ENCODE results near the gene ANKFN1.

Gene ANKFN1

GRCh38 chr17:56152874-56153602 is at the start of gene ANKFN1:
Gene ANKFN1 (plus strand): TSS chr17:56153475. CDS start chr17:56212668, 59,193 bp downstream.
- no peak for DNase-seq (ENCODE audit: extremely low read depth in 1 of 2, low read depth in 1 of 2)

DNA sequence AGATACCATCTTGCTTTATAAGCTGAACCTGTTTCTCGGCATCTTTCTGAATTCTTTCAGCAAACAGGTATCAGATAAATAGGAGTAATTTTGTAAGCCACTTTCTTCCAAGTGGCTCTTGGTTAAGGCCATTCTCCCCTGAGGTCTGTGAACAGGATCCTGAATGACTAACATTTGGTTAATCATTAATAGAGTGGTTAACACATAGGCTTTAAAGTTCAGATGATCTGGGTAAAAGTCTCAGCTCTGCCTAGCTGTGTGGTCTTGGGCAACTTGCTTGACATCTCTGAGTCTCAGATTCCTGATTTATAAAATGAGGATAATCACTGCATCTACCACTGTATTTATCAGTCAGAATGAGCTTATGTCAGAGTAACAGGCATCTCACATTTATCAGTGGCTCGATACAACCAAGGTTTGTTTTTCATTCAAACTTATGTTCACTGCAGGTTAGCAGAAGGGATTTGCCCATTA is 44.4 kb upstream of the ANKFN1 start:
- no peak for DNase-seq (ENCODE audit: extremely low read depth in 1 of 2, low read depth in 1 of 2)

DNA sequence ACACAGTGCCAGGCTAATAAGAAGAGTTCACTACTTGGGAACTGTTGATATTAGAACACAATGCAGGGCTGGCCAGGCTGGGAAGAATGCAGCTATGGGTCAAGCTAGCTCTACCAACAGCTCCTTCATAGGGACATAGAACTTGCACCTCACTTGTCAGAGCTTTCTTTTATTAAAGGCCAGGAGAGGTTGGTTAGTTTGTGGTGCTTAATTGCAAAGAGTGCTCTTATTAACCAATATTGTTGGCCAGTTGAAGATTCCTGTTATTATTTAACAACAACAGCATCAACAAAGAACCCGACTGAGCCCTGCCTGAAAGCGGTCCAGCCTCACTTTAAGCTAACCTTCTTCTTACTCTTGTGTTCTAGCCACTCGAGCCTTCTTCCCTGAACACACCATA is 43.4 kb upstream of the ANKFN1 start:
- no peak for DNase-seq (ENCODE audit: extremely low read depth in 1 of 2, low read depth in 1 of 2)

DNA sequence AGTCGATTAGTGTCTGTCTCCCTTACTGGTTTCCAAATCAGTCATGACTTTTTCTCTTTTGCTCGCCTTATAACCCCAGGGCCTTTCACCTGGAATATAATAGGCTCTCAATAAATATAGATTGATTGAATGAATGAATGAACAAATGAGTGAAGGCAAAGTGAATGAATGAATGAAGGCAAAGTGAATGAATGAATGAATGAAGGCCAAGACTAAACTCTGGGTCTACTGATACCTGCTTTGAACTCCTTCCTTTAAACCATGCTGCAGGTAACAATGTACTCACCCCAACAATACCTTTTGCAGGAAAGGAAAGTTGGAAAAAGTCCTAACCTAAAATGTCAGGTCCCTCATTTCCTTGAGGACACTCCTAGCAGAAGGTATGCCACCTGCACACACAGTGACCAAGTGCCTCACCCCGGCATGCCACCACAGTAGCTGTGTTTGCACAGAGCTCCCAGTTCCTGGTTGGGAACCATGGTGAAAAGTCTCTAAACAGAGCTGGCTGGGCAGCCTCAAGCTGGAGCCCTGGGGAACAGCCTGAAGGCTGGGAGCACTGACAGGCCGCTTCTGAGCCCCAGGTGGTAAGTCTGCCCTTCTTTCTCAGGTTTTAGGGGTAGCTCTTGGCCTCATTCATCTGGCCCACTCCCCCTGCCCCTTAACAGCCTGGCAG is 42.7 kb upstream of the ANKFN1 start:
- DNase-seq (ENCODE audit: extremely low read depth in 1 of 2, low read depth in 1 of 2) = no peak

GRCh38 chr17:56111706-56112485 is 41.4 kb upstream of the ANKFN1 start:
- no peak for DNase-seq (ENCODE audit: extremely low read depth in 1 of 2, low read depth in 1 of 2)

GRCh38 chr17:56113486-56113885 is 39.8 kb upstream of the ANKFN1 start:
- no peak for DNase-seq (ENCODE audit: extremely low read depth in 1 of 2, low read depth in 1 of 2)

- DNase-seq (ENCODE audit: extremely low read depth in 1 of 2, low read depth in 1 of 2) = no peak
Observed at GRCh38 chr17:56114469-56114868, 38.8 kb upstream of the ANKFN1 start.

- DNase-seq (ENCODE audit: extremely low read depth in 1 of 2, low read depth in 1 of 2) = no peak
Observed at GRCh38 chr17:56119191-56119590, 34.1 kb upstream of the ANKFN1 start.

DNA sequence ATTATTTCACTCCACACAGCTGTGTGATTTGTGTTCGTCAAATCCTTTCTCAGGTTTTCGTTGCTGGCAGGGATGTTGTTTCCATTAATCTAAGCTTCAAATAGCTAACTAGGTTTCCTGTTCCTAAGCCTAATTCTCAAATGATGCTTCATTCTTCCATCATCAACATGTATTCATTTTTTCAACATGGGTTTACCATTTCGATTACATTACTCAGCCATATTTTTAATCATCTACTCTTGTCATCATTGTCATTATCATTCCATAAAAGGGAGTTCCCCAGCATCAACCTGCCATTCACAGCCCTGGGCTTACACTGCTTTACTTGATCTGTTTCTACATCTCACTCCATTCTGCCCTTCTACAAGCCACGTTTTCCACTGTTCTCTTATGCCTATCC is 33.3 kb upstream of the ANKFN1 start:
- no peak for DNase-seq (ENCODE audit: extremely low read depth in 1 of 2, low read depth in 1 of 2)

DNA sequence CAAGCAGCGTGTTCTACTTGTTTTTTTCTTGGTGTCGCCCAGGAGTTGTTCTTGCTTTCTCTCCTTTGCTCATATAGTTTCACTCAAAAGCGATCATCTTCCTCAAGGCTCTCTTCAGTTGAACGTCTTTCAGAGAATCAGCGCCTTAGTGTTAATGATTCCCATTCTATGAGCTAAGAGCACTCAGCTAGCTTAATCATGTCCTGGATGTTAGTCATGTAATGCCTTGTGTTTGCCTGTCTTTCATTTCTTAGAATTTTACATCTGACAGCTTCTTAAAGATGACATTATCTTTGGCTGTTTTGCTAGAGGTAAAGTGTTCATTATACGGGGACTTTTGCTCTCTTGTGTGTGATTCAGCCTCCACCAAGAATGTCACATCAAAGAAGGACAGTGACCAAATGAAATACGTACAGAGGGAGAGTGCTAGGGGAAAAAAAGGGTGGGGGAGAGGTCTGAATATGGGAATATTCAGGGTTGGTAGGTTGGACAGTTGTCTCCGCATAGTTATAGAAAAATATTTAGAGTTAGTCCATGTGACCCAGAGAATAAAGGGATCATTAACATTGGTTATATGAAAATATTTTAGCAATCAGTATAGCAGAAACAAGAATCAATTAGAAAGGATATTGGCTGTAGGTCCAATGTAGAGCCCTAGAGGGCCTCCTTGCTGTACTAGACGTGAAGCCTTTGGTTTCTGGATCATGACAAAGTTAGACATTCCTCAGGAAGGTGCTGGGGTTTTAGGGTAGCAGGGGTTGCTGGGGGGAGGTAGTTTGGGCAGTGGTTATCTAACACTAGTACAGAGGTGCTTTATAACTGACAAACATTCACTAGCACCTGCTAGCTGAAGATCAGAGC is 31.9 kb upstream of the ANKFN1 start:
- no peak for DNase-seq (ENCODE audit: extremely low read depth in 1 of 2, low read depth in 1 of 2)

DNA sequence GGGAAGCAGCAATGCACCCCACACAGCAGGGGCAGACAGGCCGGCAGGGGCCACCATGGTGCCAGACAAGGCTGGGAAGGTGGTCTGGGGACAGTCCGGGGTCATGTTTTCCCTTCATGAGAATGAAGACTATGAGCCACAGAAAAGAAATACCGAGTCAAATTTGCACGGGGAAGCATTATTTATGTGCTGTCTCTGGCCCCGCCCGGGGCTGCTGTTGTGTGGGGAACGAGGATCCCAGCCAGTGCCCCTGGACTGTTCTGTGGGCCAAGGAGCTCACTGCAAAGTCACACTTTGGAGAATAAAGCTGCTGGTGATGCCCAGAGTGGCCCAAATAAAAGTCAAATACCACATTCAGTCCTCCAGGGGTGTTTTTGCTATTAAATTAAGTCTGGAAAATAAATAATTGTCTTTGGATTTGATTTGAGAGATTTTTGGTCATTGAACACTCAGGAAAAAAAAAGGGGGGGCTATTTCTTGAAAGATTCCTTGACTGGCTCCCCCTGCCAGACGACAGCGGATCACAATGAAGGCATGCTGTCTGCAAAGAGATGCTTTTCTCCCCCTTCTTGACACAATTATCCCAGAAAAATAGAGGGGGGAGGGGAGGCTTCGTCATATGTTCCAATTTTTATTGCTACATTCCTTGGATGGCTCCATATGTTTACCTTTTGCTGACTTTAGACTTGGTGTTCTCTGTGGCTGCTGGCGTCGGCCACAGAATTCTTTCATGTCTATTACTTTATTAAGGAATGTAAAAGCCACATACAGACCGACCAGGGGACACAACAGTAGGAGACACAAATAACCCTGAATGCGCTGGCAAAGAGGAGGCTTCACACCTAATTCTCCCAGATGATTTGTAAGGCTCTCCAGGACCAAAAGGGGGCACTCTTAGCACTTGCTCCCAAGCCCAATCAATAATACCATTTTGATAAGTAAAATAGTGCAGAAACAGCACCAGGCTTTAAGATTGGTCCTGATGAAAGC is 27.1 kb upstream of the ANKFN1 start:
- no peak for DNase-seq (ENCODE audit: extremely low read depth in 1 of 2, low read depth in 1 of 2)

DNA sequence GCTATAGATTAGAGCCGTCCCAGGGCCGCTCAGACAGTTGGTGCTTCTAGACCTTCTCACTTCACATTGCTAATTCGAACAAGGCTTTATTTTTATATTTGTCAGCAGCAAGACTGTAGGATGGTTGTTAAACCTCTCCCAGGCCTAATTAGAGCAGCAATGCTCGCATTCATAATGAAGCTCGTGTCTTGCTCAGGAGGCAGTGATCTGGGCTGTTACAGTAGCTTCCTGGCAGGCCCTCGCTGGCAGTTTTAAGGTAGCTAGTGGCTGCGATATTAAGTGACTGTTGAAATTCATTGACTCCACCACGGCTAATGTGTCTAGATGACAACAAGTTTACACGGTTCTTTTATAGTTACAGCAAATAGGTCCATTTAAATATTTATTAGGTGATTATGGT is 23.2 kb upstream of the ANKFN1 start:
- no peak for DNase-seq (ENCODE audit: extremely low read depth in 1 of 2, low read depth in 1 of 2)

- no peak for DNase-seq (ENCODE audit: extremely low read depth in 1 of 2, low read depth in 1 of 2)
Observed at GRCh38 chr17:56130631-56131030, 22.6 kb upstream of the ANKFN1 start.

DNA sequence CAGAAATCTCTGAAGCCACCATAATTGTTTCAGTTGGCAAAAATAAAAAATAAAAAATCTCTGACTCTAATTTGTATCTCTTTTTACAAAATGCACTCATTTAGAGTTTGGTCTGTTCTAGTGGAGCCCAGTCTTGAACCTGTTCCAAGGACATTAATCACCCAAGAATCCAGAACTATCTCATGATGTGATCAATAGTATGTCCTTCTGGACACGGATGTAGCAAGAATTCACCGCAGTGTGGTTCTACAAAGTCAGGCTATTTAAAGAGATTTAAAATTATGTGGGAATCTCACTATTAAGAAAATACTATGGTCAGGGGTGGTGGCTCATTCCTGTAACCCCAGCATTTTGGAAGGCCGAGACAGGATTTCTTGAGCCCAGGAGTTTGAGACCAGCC is 21.8 kb upstream of the ANKFN1 start:
- no peak for DNase-seq (ENCODE audit: extremely low read depth in 1 of 2, low read depth in 1 of 2)

DNA sequence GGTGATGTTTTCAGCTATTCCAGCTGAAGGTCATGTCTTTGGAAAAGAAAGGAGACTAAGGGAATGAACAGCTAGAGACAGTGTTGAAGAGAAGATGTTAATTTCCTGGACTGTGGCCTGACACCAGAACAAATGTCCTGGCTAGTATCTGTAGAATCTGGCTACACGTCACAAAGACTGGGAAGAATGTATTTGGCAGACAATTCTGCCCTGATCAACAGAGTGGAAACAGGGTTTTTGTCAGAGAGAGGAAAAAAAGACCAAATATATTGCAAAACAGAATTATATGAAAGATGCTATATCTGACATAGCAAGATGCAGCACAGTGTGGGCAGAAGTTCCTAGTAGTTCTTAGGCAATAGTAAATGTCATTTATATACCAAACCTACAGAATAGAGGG is 17.0 kb upstream of the ANKFN1 start:
- no peak for DNase-seq (ENCODE audit: extremely low read depth in 1 of 2, low read depth in 1 of 2)

- no peak for DNase-seq (ENCODE audit: extremely low read depth in 1 of 2, low read depth in 1 of 2)
Observed at GRCh38 chr17:56141046-56141839, 12.0 kb upstream of the ANKFN1 start.

- no peak for DNase-seq (ENCODE audit: extremely low read depth in 1 of 2, low read depth in 1 of 2)
Observed at GRCh38 chr17:56142325-56142724, 10.9 kb upstream of the ANKFN1 start.

GRCh38 chr17:56142781-56143180 is 10.5 kb upstream of the ANKFN1 start:
- DNase-seq (ENCODE audit: extremely low read depth in 1 of 2, low read depth in 1 of 2) = no peak

- DNase-seq (ENCODE audit: extremely low read depth in 1 of 2, low read depth in 1 of 2) = no peak
Observed at GRCh38 chr17:56144223-56144622, 9.1 kb upstream of the ANKFN1 start.
